HG03039 (cell line): ENCODE results near the gene A2M.
"Not testable (repeated sequence)": the region's sequence is repeated elsewhere in the genome, so short reads cannot be mapped to it uniquely, and the experiment has no call there.

Experiments used
- ATAC-seq: cut with Tn5 transposase; IDR thresholded peaks from one replicate; pipeline ENCODE4 v1.9.1; 2021; ENCODE audit warnings: mild to moderate bottlenecking, moderate library complexity; ENCODE audit not compliant: unreplicated experiment

The A2M gene

GRCh38 chr12:9115731-9116559, at the start of gene A2M:
Gene A2M, minus strand, starts transcription at chr12:9115919. Its CDS starts 70 bp downstream, at chr12:9115849.
- no peak for ATAC-seq

GRCh38 chr12:9163392-9163791, 47.7 kb upstream of the A2M start:
- ATAC-seq, result no peak

- no peak for ATAC-seq
These were observed 40.4 kb upstream of the A2M start for GRCh38 chr12:9156119-9156518.

GRCh38 chr12:9149372-9149771, 33.7 kb upstream of the A2M start:
- no peak for ATAC-seq

- no peak for ATAC-seq
These were observed 33.2 kb upstream of the A2M start for GRCh38 chr12:9148926-9149325.

GRCh38 chr12:9147461-9147860, 31.7 kb upstream of the A2M start:
- no peak for ATAC-seq

GRCh38 chr12:9144730-9145106, 29.0 kb upstream of the A2M start:
- ATAC-seq, result no peak

- ATAC-seq, result no peak
These were observed 28.4 kb upstream of the A2M start for GRCh38 chr12:9143929-9144729.

GRCh38 chr12:9143137-9143536, 27.4 kb upstream of the A2M start:
- no peak for ATAC-seq

GRCh38 chr12:9139588-9140290, 24.0 kb upstream of the A2M start:
- ATAC-seq, result not testable (repeated sequence)

GRCh38 chr12:9135903-9136310, 20.2 kb upstream of the A2M start:
- no peak for ATAC-seq

- no peak for ATAC-seq
These were observed 19.4 kb upstream of the A2M start for GRCh38 chr12:9134981-9135628.

GRCh38 chr12:9133216-9133916, 17.6 kb upstream of the A2M start:
- ATAC-seq, result no peak

- ATAC-seq, result no peak
These were observed 16.4 kb upstream of the A2M start for GRCh38 chr12:9132008-9132535.

- no peak for ATAC-seq
These were observed 14.5 kb upstream of the A2M start for GRCh38 chr12:9130244-9130643.

GRCh38 chr12:9127936-9128663, 12.4 kb upstream of the A2M start:
- ATAC-seq, result no peak

GRCh38 chr12:9127484-9127883, 11.8 kb upstream of the A2M start:
- no peak for ATAC-seq

- no peak for ATAC-seq
These were observed 8.8 kb upstream of the A2M start for GRCh38 chr12:9124383-9125031.

- no peak for ATAC-seq
These were observed 8.2 kb upstream of the A2M start for GRCh38 chr12:9123781-9124382.
